Measurements from ENCODE around the gene FLAD1. TPM values are rescaled to one million over a fixed set of nuclear protein-coding genes. Genes with fewer than 3 reads are reported as not detected.

Gene FLAD1
- total RNA-seq, 1 donor from 2014 or later: 31.2 TPM

GRCh38 chr1:155034318-155035208, 51.4 kb downstream of the FLAD1 start:
- no peak for DNase-seq (ENCODE audit: extremely low read depth, low read depth, low spot score)

DNA sequence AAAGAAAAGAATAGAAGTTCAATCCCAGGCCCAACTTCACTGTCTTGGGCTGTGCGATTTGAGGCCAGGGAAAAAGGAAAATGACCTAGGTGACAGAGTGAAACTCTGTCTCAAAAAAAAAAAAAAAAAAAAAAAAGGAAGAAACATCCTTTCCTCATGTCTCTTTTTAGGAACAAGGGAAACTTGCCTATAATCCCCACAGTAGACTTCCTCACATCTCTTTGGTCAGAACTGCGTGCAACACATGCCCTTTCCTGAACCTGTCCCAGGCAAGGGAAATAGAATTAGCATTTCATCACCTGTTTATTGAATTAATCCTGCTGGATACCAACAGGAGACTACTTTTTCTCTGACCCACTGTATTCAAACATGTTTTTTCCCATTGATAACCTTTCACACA, 52.8 kb downstream of the FLAD1 start:
- no peak for DNase-seq (ENCODE audit: extremely low read depth, low read depth, low spot score)

DNA sequence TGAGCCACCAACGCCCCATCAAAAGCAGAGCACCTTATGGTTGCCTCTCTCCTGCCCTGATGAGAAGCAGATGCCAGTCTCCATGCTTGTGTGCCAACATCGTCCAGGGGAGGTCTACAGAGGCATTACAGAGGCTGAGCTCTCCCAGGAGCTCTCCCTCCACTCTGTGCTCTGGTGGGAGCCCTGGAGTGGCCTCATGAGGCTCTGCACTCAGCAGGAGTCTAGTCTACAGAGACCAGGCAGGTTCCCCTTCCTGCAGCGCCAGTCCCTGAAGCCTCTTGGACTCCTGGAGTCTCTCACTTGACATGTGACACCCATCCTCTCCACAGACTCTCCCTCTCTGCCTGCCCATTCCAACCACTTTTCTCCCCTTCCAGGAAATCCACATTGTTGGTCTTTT, 53.9 kb downstream of the FLAD1 start:
- DNase-seq (ENCODE audit: extremely low read depth, low read depth, low spot score): no peak

DNA sequence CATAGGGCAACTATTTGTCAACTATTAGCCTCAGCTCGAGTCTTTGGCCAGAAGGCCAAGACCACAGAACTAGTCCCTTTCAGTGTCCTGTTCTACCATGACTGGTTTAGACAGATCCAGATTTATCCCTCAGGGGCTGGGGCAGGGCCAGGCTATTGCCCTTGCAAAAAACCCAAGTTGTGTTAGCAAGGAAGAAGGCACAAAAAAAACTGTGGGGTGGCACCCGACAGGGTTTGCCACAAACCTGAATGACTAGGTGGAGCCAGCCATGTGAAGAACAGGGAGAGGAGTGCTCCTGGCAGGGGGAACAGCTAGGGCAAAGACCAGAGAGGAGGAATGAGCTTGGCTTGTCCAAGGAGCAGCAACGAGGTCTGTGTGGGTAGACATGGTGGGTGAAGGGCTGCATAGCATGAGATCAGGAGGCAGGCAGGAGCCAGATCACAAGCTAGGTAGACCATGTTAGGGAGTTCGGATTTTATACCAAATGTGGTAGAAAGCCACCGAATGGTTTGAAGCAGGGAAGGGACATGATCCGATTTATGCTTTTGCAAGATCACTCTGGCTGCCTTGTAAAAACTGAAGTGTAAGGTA, 54.8 kb downstream of the FLAD1 start:
- no peak for DNase-seq (ENCODE audit: extremely low read depth, low read depth, low spot score)

DNA sequence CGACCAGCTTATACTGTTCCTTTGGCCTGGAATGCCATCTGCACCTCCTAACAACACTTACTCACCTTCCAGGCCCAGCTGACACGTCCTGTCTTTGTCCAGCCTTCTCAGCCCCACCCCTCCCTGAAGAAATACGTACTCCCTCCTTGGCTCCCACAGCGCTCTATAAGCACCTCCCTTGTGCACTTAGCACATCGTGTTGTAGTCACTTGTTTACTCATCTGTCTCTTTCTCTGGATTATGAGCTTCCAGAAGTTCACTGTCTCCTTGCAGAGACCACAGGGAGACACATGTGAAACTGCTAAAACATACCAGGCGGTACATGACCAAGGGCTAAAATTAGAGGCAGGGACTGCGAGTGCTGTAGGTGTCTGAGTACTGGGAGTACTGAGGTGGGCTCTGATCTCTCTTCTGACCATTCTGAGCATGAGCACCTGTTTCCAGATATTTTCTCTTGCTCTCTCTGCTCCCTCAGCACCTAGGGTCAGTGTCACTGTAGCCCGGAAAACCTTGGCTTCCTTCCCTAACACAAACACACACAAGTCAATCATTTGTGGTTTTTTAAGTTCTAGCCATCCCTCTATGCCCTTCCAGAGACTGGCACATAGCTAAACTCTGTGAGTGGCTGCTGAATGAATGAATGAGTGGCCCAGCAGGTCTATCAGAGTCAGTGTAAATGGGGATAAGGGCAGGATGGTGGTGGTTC, 55.6 kb downstream of the FLAD1 start:
- no peak for DNase-seq (ENCODE audit: extremely low read depth, low read depth, low spot score)

- DNase-seq (ENCODE audit: extremely low read depth, low read depth, low spot score): no peak
These were observed 56.1 kb downstream of the FLAD1 start for GRCh38 chr1:155039308-155039669.

GRCh38 chr1:155040358-155041093, 57.4 kb downstream of the FLAD1 start:
- no peak for DNase-seq (ENCODE audit: extremely low read depth, low read depth, low spot score)

Other genes with a start within 250 kb of the FLAD1 start
- gene KCNN3, start 113.1 kb upstream of the FLAD1 start, total RNA-seq: 4.8 and 10.5 TPM in 2 replicates
- gene PMVK, start 46.6 kb upstream of the FLAD1 start, total RNA-seq: 8.1 and 11.6 TPM in 2 replicates
- 108 and 115 TPM in 2 replicates for gene PBXIP1, start 27.2 kb upstream of the FLAD1 start, total RNA-seq
- gene PYGO2, start 21.6 kb upstream of the FLAD1 start, total RNA-seq: 17.5 and 20.9 TPM in 2 replicates
- 300 and 313 TPM in 2 replicates for gene SHC1, start 12.6 kb upstream of the FLAD1 start, total RNA-seq
- gene CKS1B, start 8.7 kb upstream of the FLAD1 start, total RNA-seq: 37.8 and 57.8 TPM in 2 replicates
- not detected in 2 replicates for gene LENEP, start 10.2 kb downstream of the FLAD1 start, total RNA-seq
- gene ZBTB7B, start 19.5 kb downstream of the FLAD1 start, total RNA-seq: 19.3 and 23.6 TPM in 2 replicates
- 0.12 TPM in 1 of 2 replicates, not detected in the other for gene DCST2, start 50.4 kb downstream of the FLAD1 start, total RNA-seq
- gene DCST1, start 50.5 kb downstream of the FLAD1 start, total RNA-seq: not detected in 2 replicates
- 405 and 619 TPM in 2 replicates for gene ADAM15, start 68.0 kb downstream of the FLAD1 start, total RNA-seq
- 19.2 and 25.1 TPM in 2 replicates for gene EFNA4, start 80.4 kb downstream of the FLAD1 start, total RNA-seq
- 1.5 and 4.0 TPM in 2 replicates for gene EFNA3, start 95.5 kb downstream of the FLAD1 start, total RNA-seq
- gene EFNA1, start 144.5 kb downstream of the FLAD1 start, total RNA-seq: 77.9 and 195 TPM in 2 replicates
- 21.0 and 29.1 TPM in 2 replicates for gene SLC50A1, start 152.5 kb downstream of the FLAD1 start, total RNA-seq
- 41.0 and 45.0 TPM in 2 replicates for gene DPM3, start 157.2 kb downstream of the FLAD1 start, total RNA-seq
- gene KRTCAP2, start 190.0 kb downstream of the FLAD1 start, total RNA-seq: 121 and 150 TPM in 2 replicates
- 9.9 and 11.8 TPM in 2 replicates for gene TRIM46, start 190.5 kb downstream of the FLAD1 start, total RNA-seq
- 12.5 and 18.2 TPM in 2 replicates for gene THBS3, start 224.6 kb downstream of the FLAD1 start, total RNA-seq
- 44.3 and 45.6 TPM in 2 replicates for gene MTX1, start 225.4 kb downstream of the FLAD1 start, total RNA-seq

All from glomerular endothelial cell (primary cell).